WTC11 (cell line): ENCODE data around the gene BPI. TPM values are rescaled to one million over a fixed set of nuclear protein-coding genes. Genes with fewer than 3 reads are reported as not detected.

Experiments used
- ATAC-seq: fragments of 200-7000 bp; cut with Tn5 transposase; 2 replicates; pipeline ENCODE4 v1.10.0; 2021; ENCODE audit warnings: mild to moderate bottlenecking, moderate library complexity
- CTCF ChIA-PET: fragments of 300-600 bp; sonication (Branson Sonifier 250); formaldehyde crosslinking; loops from one replicate; lab custom pipeline; 2021; ENCODE audit warnings: antibody characterized with exemption; lab: Charles Lee
- POLR2A ChIA-PET: fragments of 350-600 bp; sonication (Branson Sonifier 250); formaldehyde crosslinking; loops from one replicate; lab custom pipeline; 2021; ENCODE audit warnings: antibody characterized with exemption; lab: Charles Lee
- DNase-seq: peaks from one replicate; pipeline ENCODE4 v3.0.0; 2021; ENCODE audit warnings: low spot score
- H3K27ac Mint-ChIP-seq: 2 replicates; pipeline ENCODE4 v1.8.0; 2021; ENCODE audit warnings: mixed read lengths
- H3K27me3 Mint-ChIP-seq: 2 replicates; pipeline ENCODE4 v1.8.0; 2021; ENCODE audit warnings: low read depth, mild to moderate bottlenecking, moderate library complexity, mixed read lengths
- H3K36me3 Mint-ChIP-seq: 2 replicates; pipeline ENCODE4 v1.8.0; 2021; ENCODE audit warnings: mixed read lengths
- H3K4me1 Mint-ChIP-seq: 2 replicates; pipeline ENCODE4 v1.8.0; 2022; ENCODE audit warnings: mixed read lengths
- H3K4me3 Mint-ChIP-seq: 2 replicates; pipeline ENCODE4 v1.8.0; 2021; ENCODE audit warnings: mild to moderate bottlenecking, moderate library complexity, mixed read lengths
- H3K9me3 Mint-ChIP-seq: 2 replicates; pipeline ENCODE4 v1.8.0; 2021; ENCODE audit warnings: mixed read lengths
- ATF1 ChIP-seq: sonication (generic); formaldehyde crosslinking; IDR thresholded peaks from 2 replicates; pipeline ENCODE4 v1.8.1; 2023; ENCODE audit warnings: mild to moderate bottlenecking, moderate library complexity, missing genetic modification reagents
- EMX1 ChIP-seq: fragments of 250-450 bp; sonication (Bioruptor Pico); IDR thresholded peaks from 2 replicates; pipeline ENCODE4 v1.8.0; 2021; ENCODE audit warnings: mild to moderate bottlenecking
- FOXJ3 ChIP-seq: sonication (generic); formaldehyde crosslinking; IDR thresholded peaks from 2 replicates; pipeline ENCODE4 v1.9.0; 2021; ENCODE audit warnings: missing genetic modification reagents, mild to moderate bottlenecking, borderline replicate concordance
- JAZF1 ChIP-seq: fragments of 250-450 bp; sonication (Bioruptor Pico); IDR thresholded peaks from 2 replicates; pipeline ENCODE4 v1.9.0; 2021; ENCODE audit warnings: moderate library complexity, mild to moderate bottlenecking, inconsistent platforms
- NFYB ChIP-seq: sonication (generic); formaldehyde crosslinking; conservative IDR thresholded peaks from 2 replicates; pipeline ENCODE4 v1.8.0; 2022; ENCODE audit warnings: low read depth, missing genetic modification reagents
- NR2C2 ChIP-seq: sonication (generic); formaldehyde crosslinking; IDR thresholded peaks from 2 replicates; pipeline ENCODE4 v1.8.0; 2022; ENCODE audit warnings: mild to moderate bottlenecking, missing genetic modification reagents
- NR3C1 ChIP-seq: sonication (generic); formaldehyde crosslinking; conservative IDR thresholded peaks from 2 replicates; pipeline ENCODE4 v1.8.1; 2023; ENCODE audit warnings: low read depth, mild to moderate bottlenecking, missing genetic modification reagents
- SMAD3 ChIP-seq: sonication (generic); formaldehyde crosslinking; IDR thresholded peaks from 2 replicates; pipeline ENCODE4 v1.8.0; 2022; ENCODE audit warnings: missing genetic modification reagents, mild to moderate bottlenecking, borderline replicate concordance
- TCF7 ChIP-seq: sonication (generic); formaldehyde crosslinking; IDR thresholded peaks from 2 replicates; pipeline ENCODE4 v1.8.0; 2022; ENCODE audit warnings: mild to moderate bottlenecking, low read depth, missing genetic modification reagents, moderate library complexity
- TP53 ChIP-seq: sonication (generic); formaldehyde crosslinking; IDR thresholded peaks from 2 replicates; pipeline ENCODE4 v1.8.1; 2023; ENCODE audit warnings: mild to moderate bottlenecking, missing genetic modification reagents
- ZNF121 ChIP-seq: sonication (generic); formaldehyde crosslinking; IDR thresholded peaks from 2 replicates; pipeline ENCODE4 v1.8.0; 2023; ENCODE audit warnings: missing genetic modification reagents
- ZNF138 ChIP-seq: sonication (generic); formaldehyde crosslinking; conservative IDR thresholded peaks from 2 replicates; pipeline ENCODE4 v1.8.1; 2022; ENCODE audit warnings: mild to moderate bottlenecking, moderate library complexity, missing genetic modification reagents
- total RNA-seq: library from RNA; stranded (reverse); gene quantifications from 3 replicates; pipeline ENCODE4 v1.2.3, GENCODE V29; 2021
- TF ChIP-seq, protein P1 (sequence below): sonication (generic); formaldehyde crosslinking; IDR thresholded peaks from 2 replicates; pipeline ENCODE4 v1.8.1; 2023; ENCODE audit warnings: mild to moderate bottlenecking, missing genetic modification reagents
- TF ChIP-seq, protein P2 (sequence below): sonication (generic); formaldehyde crosslinking; IDR thresholded peaks from 2 replicates; pipeline ENCODE4 v1.8.1; 2023; ENCODE audit warnings: mild to moderate bottlenecking, missing genetic modification reagents
- TF ChIP-seq, protein P3 (sequence below): sonication (generic); formaldehyde crosslinking; IDR thresholded peaks from 2 replicates; pipeline ENCODE4 v1.8.1; 2023; ENCODE audit warnings: mild to moderate bottlenecking, missing genetic modification reagents, moderate library complexity
- TF ChIP-seq, protein P4 (sequence below): sonication (generic); formaldehyde crosslinking; IDR thresholded peaks from 2 replicates; pipeline ENCODE4 v1.8.0; 2022; ENCODE audit warnings: mild to moderate bottlenecking, missing genetic modification reagents
- TF ChIP-seq, protein P5 (sequence below): fragments of 250-450 bp; sonication (Bioruptor Pico); IDR thresholded peaks from 2 replicates; pipeline ENCODE4 v1.9.0; 2021; ENCODE audit warnings: mild to moderate bottlenecking, borderline replicate concordance
- TF ChIP-seq, protein P6 (sequence below): sonication (generic); formaldehyde crosslinking; IDR thresholded peaks from 2 replicates; pipeline ENCODE4 v1.8.0; 2022; ENCODE audit warnings: mild to moderate bottlenecking, missing genetic modification reagents
- TF ChIP-seq, protein P7 (sequence below): sonication (generic); formaldehyde crosslinking; IDR thresholded peaks from 2 replicates; pipeline ENCODE4 v1.8.1; 2022; ENCODE audit warnings: mild to moderate bottlenecking, missing genetic modification reagents, moderate library complexity, borderline replicate concordance
- TF ChIP-seq, protein P8 (sequence below): sonication (generic); formaldehyde crosslinking; IDR thresholded peaks from 2 replicates; pipeline ENCODE4 v1.8.1; 2023; ENCODE audit warnings: mild to moderate bottlenecking, missing genetic modification reagents, moderate library complexity

Gene BPI
- total RNA-seq, 1 experiment from 2014 or later: not detected

DNA sequence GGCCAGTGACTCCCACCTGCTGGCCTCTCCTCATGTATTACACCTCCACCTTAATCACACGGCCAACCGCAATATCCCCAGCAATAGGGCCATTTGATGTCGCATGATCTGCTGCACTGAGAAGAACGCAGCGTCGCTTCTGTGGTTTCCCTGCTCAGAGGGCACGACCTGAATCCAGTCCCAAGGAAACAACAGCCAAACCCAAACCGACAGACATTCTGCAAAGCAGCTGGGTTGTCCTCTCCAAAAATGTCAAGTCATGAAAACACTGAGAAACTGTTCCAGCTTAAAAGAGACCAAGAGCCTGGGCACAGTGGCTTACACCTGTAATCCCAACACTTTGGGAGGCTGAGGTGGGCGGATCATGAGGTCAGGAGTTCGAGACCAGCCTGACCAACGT is 7.5 kb upstream of the BPI start (continued):
- no peak for TF ChIP-seq SMAD3 (CRISPR knock-in tag)
- TF ChIP-seq, protein P1, sequence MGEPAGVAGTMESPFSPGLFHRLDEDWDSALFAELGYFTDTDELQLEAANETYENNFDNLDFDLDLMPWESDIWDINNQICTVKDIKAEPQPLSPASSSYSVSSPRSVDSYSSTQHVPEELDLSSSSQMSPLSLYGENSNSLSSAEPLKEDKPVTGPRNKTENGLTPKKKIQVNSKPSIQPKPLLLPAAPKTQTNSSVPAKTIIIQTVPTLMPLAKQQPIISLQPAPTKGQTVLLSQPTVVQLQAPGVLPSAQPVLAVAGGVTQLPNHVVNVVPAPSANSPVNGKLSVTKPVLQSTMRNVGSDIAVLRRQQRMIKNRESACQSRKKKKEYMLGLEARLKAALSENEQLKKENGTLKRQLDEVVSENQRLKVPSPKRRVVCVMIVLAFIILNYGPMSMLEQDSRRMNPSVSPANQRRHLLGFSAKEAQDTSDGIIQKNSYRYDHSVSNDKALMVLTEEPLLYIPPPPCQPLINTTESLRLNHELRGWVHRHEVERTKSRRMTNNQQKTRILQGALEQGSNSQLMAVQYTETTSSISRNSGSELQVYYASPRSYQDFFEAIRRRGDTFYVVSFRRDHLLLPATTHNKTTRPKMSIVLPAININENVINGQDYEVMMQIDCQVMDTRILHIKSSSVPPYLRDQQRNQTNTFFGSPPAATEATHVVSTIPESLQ (CRISPR knock-in tag): no peak
- TF ChIP-seq FOXJ3 (CRISPR knock-in tag): no peak
- TF ChIP-seq, protein P2, sequence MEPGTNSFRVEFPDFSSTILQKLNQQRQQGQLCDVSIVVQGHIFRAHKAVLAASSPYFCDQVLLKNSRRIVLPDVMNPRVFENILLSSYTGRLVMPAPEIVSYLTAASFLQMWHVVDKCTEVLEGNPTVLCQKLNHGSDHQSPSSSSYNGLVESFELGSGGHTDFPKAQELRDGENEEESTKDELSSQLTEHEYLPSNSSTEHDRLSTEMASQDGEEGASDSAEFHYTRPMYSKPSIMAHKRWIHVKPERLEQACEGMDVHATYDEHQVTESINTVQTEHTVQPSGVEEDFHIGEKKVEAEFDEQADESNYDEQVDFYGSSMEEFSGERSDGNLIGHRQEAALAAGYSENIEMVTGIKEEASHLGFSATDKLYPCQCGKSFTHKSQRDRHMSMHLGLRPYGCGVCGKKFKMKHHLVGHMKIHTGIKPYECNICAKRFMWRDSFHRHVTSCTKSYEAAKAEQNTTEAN (CRISPR knock-in tag): no peak
- TF ChIP-seq NR3C1 (CRISPR knock-in tag): no peak

DNA sequence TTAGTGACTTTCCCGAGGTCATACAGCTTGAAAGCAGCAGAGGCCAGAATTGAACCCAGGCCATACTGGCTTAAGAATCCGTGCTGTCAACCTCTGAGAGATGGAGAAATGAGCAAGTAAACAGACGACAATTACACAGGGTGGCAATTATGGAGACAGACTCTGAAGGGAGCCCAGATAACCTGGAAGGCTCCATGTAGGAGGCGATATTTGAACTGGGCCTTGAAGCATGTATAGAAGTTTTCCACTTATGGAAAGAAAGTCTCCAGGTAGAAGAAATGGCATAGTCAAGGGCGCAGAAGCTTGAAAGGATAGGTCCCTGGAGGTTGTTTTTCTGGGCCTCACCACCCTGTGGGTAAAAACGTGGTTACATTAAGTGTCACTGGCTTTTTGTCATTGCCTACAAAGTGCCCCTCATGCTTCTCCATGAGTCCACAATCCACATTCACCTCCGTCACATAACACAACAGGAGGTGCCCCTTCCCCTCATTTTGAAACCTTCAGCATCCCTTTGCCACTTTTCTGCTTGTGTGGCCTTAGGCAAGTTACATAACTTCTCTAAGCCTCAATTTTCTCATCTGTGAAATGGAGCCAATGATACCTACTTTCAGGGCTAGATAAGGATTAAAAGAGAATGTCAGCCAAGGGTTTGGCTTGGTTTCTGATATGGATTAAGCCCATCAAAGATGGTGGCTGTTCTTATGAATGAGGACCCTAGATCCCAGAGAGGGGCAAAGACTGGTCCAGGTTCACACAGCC is 5.9 kb upstream of the BPI start:
- Mint-ChIP-seq H3K9me3 (no peaks in the 10 kb centered on the region), H3K4me3 (no peak overlapping the region), H3K36me3 (no peaks in the 10 kb centered on the region), H3K4me1 (peaks cover 19% of the 10 kb centered on the region), H3K27ac (no peak overlapping the region), H3K27me3 (no peaks in the 10 kb centered on the region)
- no peak for ATAC-seq
- ChIA-PET CTCF (interaction anchor here (0.7 to 2.8 kb wide), 2 partner anchors 24 to 40 kb away, joined by 3 to 13 read pairs (median 6); no protein-coding TSS in a partner anchor), POLR2A (no interaction called here)
- no peak for DNase-seq
- TF ChIP-seq, protein P3, sequence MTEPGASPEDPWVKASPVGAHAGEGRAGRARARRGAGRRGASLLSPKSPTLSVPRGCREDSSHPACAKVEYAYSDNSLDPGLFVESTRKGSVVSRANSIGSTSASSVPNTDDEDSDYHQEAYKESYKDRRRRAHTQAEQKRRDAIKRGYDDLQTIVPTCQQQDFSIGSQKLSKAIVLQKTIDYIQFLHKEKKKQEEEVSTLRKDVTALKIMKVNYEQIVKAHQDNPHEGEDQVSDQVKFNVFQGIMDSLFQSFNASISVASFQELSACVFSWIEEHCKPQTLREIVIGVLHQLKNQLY (CRISPR knock-in tag): no peak
- no peak for TF ChIP-seq ZNF138 (CRISPR knock-in tag)
- TF ChIP-seq ATF1 (CRISPR knock-in tag): no peak
- TF ChIP-seq, protein P4, sequence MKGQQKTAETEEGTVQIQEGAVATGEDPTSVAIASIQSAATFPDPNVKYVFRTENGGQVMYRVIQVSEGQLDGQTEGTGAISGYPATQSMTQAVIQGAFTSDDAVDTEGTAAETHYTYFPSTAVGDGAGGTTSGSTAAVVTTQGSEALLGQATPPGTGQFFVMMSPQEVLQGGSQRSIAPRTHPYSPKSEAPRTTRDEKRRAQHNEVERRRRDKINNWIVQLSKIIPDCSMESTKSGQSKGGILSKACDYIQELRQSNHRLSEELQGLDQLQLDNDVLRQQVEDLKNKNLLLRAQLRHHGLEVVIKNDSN: no peak
- TF ChIP-seq, protein P5, sequence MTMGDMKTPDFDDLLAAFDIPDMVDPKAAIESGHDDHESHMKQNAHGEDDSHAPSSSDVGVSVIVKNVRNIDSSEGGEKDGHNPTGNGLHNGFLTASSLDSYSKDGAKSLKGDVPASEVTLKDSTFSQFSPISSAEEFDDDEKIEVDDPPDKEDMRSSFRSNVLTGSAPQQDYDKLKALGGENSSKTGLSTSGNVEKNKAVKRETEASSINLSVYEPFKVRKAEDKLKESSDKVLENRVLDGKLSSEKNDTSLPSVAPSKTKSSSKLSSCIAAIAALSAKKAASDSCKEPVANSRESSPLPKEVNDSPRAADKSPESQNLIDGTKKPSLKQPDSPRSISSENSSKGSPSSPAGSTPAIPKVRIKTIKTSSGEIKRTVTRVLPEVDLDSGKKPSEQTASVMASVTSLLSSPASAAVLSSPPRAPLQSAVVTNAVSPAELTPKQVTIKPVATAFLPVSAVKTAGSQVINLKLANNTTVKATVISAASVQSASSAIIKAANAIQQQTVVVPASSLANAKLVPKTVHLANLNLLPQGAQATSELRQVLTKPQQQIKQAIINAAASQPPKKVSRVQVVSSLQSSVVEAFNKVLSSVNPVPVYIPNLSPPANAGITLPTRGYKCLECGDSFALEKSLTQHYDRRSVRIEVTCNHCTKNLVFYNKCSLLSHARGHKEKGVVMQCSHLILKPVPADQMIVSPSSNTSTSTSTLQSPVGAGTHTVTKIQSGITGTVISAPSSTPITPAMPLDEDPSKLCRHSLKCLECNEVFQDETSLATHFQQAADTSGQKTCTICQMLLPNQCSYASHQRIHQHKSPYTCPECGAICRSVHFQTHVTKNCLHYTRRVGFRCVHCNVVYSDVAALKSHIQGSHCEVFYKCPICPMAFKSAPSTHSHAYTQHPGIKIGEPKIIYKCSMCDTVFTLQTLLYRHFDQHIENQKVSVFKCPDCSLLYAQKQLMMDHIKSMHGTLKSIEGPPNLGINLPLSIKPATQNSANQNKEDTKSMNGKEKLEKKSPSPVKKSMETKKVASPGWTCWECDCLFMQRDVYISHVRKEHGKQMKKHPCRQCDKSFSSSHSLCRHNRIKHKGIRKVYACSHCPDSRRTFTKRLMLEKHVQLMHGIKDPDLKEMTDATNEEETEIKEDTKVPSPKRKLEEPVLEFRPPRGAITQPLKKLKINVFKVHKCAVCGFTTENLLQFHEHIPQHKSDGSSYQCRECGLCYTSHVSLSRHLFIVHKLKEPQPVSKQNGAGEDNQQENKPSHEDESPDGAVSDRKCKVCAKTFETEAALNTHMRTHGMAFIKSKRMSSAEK (CRISPR knock-in tag): no peak
- TF ChIP-seq, protein P6, sequence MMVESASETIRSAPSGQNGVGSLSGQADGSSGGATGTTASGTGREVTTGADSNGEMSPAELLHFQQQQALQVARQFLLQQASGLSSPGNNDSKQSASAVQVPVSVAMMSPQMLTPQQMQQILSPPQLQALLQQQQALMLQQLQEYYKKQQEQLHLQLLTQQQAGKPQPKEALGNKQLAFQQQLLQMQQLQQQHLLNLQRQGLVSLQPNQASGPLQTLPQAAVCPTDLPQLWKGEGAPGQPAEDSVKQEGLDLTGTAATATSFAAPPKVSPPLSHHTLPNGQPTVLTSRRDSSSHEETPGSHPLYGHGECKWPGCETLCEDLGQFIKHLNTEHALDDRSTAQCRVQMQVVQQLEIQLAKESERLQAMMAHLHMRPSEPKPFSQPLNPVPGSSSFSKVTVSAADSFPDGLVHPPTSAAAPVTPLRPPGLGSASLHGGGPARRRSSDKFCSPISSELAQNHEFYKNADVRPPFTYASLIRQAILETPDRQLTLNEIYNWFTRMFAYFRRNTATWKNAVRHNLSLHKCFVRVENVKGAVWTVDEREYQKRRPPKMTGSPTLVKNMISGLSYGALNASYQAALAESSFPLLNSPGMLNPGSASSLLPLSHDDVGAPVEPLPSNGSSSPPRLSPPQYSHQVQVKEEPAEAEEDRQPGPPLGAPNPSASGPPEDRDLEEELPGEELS (CRISPR knock-in tag): no peak
- no peak for TF ChIP-seq ZNF121 (CRISPR knock-in tag)
- TF ChIP-seq, protein P7, sequence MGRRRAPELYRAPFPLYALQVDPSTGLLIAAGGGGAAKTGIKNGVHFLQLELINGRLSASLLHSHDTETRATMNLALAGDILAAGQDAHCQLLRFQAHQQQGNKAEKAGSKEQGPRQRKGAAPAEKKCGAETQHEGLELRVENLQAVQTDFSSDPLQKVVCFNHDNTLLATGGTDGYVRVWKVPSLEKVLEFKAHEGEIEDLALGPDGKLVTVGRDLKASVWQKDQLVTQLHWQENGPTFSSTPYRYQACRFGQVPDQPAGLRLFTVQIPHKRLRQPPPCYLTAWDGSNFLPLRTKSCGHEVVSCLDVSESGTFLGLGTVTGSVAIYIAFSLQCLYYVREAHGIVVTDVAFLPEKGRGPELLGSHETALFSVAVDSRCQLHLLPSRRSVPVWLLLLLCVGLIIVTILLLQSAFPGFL (CRISPR knock-in tag): no peak
- no peak for TF ChIP-seq NFYB (CRISPR knock-in tag)
- no peak for TF ChIP-seq TCF7
- TF ChIP-seq TP53 (CRISPR knock-in tag): no peak
- no peak for TF ChIP-seq EMX1 (CRISPR knock-in tag)
- TF ChIP-seq JAZF1 (CRISPR knock-in tag): no peak
- TF ChIP-seq, protein P8, sequence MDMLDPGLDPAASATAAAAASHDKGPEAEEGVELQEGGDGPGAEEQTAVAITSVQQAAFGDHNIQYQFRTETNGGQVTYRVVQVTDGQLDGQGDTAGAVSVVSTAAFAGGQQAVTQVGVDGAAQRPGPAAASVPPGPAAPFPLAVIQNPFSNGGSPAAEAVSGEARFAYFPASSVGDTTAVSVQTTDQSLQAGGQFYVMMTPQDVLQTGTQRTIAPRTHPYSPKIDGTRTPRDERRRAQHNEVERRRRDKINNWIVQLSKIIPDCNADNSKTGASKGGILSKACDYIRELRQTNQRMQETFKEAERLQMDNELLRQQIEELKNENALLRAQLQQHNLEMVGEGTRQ: no peak
- no peak for TF ChIP-seq NR2C2
